BE2C (cell line): ENCODE measurements around the gene TWF2.

Experiments used
- DNase-seq: peaks from one replicate; pipeline ENCODE4 v3.0.0-alpha.2; 2020
- H3K27me3 ChIP-seq: fragments of 250-450 bp; sonication (Bioruptor Pico); 2 replicates; pipeline ENCODE4 v1.5.1; 2020; ENCODE audit warnings: mild to moderate bottlenecking
- H3K36me3 ChIP-seq: fragments of 250-450 bp; sonication (Bioruptor Pico); 2 replicates; pipeline ENCODE4 v1.5.1; 2020; ENCODE audit warnings: mild to moderate bottlenecking
- H3K4me1 ChIP-seq: fragments of 250-450 bp; sonication (Bioruptor Pico); 2 replicates; pipeline ENCODE4 v1.5.1; 2020
- H3K4me3 ChIP-seq: 2 replicates; pipeline ENCODE4 v1.5.1; 2011; ENCODE audit warnings: low read depth, low read length
- H3K9me3 ChIP-seq: fragments of 250-450 bp; sonication (Bioruptor Pico); 2 replicates; pipeline ENCODE4 v1.5.1; 2020
- TF ChIP-seq, protein P1 (sequence below): IDR thresholded peaks from 2 replicates; pipeline ENCODE4 v1.5.1; 2012; ENCODE audit warnings: mild to moderate bottlenecking, low read depth, low read length

Gene TWF2

DNA sequence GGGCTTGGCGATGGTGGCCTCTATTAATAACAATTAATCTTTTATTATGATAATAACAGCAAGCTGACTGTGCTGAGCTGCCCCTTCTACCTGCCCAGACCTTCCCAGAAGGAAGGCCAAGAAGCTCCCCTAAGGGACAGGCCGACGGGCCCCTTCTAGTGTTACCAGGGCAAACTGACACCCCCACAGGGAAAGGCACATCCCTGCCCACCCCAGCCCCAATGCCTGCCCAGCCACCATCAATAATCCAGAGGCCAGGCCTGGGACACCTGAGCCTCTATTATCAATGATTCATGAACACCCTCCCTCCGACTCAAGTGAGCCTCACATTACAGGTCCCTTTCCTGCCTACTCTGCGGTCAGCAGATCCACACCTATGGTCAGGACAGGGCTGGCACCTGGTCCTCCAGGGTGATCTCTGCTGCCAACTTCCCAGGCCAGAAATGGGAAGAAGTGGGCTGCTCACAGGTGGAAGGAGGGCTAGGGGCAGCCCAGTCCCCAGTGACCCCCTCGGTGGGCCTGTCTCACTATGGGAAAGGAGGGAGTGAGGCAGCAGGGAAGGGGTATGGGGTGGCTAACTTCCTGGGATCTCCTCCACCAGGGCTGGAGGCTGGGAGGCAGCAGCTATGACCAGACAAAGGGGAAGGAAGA, 1.8 kb downstream of the TWF2 start:
- no peaks in the 10 kb centered on the region for H3K9me3 ChIP-seq
- H3K27me3 ChIP-seq = no peaks in the 10 kb centered on the region
- TF ChIP-seq, protein P1, sequence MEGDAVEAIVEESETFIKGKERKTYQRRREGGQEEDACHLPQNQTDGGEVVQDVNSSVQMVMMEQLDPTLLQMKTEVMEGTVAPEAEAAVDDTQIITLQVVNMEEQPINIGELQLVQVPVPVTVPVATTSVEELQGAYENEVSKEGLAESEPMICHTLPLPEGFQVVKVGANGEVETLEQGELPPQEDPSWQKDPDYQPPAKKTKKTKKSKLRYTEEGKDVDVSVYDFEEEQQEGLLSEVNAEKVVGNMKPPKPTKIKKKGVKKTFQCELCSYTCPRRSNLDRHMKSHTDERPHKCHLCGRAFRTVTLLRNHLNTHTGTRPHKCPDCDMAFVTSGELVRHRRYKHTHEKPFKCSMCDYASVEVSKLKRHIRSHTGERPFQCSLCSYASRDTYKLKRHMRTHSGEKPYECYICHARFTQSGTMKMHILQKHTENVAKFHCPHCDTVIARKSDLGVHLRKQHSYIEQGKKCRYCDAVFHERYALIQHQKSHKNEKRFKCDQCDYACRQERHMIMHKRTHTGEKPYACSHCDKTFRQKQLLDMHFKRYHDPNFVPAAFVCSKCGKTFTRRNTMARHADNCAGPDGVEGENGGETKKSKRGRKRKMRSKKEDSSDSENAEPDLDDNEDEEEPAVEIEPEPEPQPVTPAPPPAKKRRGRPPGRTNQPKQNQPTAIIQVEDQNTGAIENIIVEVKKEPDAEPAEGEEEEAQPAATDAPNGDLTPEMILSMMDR = no peak
- no peak overlapping the region for H3K4me3 ChIP-seq
- H3K36me3 ChIP-seq = no peaks in the 10 kb centered on the region
- H3K4me1 ChIP-seq = peaks cover 7% of the 10 kb centered on the region
- no peak for DNase-seq

DNA sequence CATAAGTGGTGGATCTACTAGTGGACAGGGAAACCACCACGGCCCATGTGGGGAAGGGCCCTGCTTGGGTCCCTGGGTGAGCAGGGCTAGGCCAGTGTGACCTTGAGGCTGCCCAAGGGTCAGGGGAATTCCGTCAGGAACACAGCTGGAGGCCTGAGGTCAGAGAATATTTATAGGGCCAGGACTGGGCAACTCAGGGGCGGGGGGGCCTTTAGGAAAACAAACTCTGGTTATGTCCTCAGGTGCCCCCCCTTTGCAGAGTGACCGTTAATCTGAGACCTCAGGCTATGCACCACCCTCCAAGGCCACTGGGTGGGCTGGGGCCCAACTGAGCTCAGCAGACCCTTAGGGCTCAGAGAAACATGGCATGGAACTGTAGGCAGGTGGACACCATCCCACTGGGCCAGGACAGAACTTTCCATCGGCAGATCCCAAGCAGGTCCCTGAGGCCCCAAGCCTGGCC, 2.5 kb downstream of the TWF2 start:
- TF ChIP-seq, protein P1 = no peak
- Histone ChIP-seq H3K36me3 (no peaks in the 10 kb centered on the region; the same call in 1 of the 2 replicates), H3K4me1 (peaks cover 7% of the 10 kb centered on the region), H3K9me3 (no peaks in the 10 kb centered on the region), H3K4me3 (no peak overlapping the region), H3K27me3 (no peaks in the 10 kb centered on the region)
- no peak for DNase-seq

DNA sequence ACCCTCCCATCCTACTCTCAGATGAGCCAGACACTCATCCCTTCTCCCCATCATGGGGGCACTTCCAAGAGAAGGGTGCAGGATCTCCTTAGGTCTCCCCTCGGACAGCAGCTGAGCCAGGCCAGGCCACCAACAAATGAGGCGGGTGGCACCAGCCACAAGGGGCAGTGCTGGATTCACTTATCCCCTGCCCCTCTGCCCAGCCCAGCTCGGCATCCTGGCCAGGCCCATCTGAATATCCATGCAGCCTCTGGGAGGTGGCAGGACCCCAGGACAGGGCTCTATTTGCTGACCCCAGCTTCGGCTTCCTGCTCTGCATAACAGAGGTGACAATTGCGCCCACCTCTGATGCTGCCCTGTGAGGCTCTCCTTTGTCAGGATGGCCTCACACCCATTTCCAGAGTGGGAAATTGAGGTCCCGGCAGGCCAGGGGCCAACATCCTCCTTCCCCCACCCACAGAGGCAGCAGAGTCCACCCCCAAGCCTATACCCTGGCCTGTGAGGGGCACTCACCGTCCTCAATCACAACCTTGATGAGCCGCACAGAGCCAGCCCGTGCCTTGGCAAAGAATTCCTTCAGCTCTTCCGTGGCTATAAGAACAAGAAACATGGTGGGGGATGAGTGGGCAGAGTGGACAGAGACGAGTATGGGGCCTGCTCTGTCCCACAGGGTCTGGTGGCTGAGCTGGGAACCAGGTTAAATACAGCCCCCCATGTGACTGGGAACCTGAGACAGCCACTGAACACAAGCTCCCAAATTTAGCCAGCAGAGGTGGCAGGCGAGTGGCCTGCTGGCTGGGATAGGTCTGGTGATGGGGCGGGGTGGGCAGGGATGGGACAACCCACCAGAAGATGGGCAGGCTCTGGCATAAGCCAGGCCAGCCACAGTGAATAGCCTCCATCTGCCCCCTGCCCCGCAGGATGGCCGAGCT, 4.2 kb downstream of the TWF2 start:
- DNase-seq = no peak
- peaks cover 9% of the 10 kb centered on the region for H3K36me3 ChIP-seq
- TF ChIP-seq, protein P1 = no peak
- H3K4me3 ChIP-seq = no peak overlapping the region
- H3K27me3 ChIP-seq = no peaks in the 10 kb centered on the region
- no peaks in the 10 kb centered on the region for H3K9me3 ChIP-seq
- peaks cover under 1% of the 10 kb centered on the region for H3K4me1 ChIP-seq

DNA sequence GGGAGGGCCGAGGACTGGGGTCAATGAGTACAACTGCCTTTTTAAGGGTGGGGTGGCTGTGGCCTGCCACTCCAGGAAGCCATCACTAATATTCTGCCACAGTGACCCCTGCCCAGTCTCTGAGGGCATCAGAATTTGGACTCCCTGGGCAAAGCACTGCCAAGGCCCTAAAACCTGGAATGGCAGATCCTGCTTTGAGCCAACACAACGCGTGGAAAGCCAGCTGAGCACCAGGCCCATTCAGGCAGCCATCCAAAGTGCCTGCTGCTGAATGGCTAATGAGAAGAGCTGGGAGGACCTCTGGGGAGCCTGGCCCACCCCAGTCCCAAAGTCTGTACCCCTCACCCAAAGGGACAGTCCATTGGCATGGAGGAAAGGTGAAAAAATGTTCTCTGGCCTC, 5.0 kb downstream of the TWF2 start:
- no peak for DNase-seq
- TF ChIP-seq, protein P1 = no peak
- Histone ChIP-seq H3K4me1 (no peaks in the 10 kb centered on the region; the same call in 1 of the 2 replicates), H3K36me3 (peaks cover 9% of the 10 kb centered on the region), H3K9me3 (no peaks in the 10 kb centered on the region), H3K27me3 (no peaks in the 10 kb centered on the region), H3K4me3 (no peak overlapping the region)

DNA sequence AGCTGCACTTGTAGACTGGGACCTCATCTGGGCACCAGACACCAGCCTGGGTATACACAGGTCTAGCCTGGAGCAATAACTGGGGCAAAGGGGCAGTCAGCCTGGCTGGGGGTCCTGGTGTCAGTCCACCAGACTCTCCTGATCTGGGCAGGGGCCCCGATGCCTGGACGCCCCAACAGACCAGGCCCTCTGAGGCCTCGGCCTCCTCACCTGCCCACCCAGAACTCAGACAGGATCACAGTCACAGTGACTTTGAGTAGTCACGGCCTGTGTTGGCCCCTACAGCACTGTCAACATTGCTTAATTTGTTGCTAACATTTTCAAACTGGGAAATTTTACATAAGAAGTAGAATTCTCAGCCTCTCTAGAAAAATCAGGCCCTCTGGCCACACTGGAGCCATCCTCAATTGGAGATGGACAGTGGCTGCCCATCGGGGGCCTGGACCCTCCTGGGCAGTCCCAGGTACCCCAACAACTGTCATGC, 5.8 kb downstream of the TWF2 start:
- peaks cover 9% of the 10 kb centered on the region for H3K36me3 ChIP-seq
- no peaks in the 10 kb centered on the region for H3K9me3 ChIP-seq
- H3K4me3 ChIP-seq = no peak overlapping the region
- TF ChIP-seq, protein P1 = no peak
- DNase-seq = no peak
- H3K4me1 ChIP-seq = no peaks in the 10 kb centered on the region; the same call in 1 of the 2 replicates
- H3K27me3 ChIP-seq = no peaks in the 10 kb centered on the region
